ENCODE data around the gene GFY.

DNA sequence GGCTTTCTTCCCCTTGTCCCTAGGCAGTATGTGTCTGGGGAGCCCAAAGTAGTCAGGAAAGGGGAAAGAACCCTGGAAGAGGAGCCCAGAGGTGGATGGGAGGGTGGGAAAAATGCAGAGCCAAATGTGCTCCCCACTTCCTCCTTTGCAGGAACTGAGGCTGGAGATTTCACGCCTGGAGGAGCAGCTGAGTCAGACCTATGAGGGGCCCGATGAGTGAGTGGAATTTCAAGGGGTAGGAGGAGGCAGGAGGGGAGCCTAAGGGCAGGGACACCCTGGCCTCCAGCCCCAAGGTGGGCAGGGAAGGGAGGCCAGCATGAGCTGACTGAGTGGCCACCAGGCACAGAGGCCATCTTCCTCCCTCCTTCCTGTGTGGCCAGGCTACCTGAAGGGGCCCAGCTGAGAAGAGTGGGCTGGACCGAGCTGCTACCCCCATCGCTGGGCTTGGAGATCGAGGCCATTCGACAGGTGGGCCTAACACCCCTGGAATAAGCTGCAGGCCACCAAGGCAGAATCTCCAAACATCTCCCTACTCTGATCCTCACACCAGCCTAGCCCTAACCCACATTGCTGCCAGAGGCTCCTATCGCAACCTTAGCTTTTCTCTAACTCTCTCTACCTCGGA is 16.3 kb upstream of the GFY start:
- TF ChIP-seq, protein P1, sequence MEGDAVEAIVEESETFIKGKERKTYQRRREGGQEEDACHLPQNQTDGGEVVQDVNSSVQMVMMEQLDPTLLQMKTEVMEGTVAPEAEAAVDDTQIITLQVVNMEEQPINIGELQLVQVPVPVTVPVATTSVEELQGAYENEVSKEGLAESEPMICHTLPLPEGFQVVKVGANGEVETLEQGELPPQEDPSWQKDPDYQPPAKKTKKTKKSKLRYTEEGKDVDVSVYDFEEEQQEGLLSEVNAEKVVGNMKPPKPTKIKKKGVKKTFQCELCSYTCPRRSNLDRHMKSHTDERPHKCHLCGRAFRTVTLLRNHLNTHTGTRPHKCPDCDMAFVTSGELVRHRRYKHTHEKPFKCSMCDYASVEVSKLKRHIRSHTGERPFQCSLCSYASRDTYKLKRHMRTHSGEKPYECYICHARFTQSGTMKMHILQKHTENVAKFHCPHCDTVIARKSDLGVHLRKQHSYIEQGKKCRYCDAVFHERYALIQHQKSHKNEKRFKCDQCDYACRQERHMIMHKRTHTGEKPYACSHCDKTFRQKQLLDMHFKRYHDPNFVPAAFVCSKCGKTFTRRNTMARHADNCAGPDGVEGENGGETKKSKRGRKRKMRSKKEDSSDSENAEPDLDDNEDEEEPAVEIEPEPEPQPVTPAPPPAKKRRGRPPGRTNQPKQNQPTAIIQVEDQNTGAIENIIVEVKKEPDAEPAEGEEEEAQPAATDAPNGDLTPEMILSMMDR (IDR thresholded peaks at IDR 0.05): no peak
- TF ChIP-seq POLR2A (IDR thresholded peaks at IDR 0.05): no peak

Data from vagina (tissue), 2 donors.